ENCODE measurements around the gene FAM131A. TPM values are rescaled to one million over a fixed set of nuclear protein-coding genes. Genes with fewer than 3 reads are reported as not detected.

The FAM131A gene
- polyA plus RNA-seq, 1 donor (not counting 4 experiments of a cell fraction or from before 2014, with no cell fraction given): 10.8 TPM

DNA sequence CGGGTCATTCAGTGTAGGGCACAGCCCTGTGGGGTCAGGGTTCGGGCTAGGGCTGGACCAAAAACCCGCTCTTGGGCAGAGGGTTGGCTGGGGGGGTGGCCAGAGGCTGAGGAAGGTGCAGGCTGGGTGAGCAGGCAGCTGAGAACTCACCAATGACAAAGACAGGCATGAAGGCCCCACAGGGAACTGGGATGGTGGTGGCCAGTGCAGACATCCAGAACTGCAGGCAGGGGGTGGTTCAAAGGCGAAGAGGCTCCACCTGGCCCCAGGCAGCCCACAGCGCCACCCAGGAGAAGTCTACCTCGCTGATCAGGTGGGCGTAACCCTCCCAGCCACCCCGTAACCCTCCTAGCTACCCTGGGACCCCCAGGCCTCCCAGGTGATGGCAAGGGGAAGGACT lies 17.4 kb downstream of the FAM131A start:
- H4K20me1 ChIP-seq (ENCODE audit: control insufficient read depth, extremely low read depth, insufficient read depth, low read length): no peaks in the 10 kb centered on the region
- H3K4me3 ChIP-seq (ENCODE audit: control insufficient read depth in 2 of 3, extremely low read depth in 1 of 3, insufficient read depth in 2 of 3, low read depth in 1 of 3, low read length in 3 of 3): no peak overlapping the region
- no peaks in the 10 kb centered on the region for H3K9me3 ChIP-seq (ENCODE audit: control insufficient read depth, low read depth, low read length)
- no peak for DNase-seq (ENCODE audit: low read depth, low spot score)
- dilution Hi-C loops (cut with MboI; ENCODE audit: extremely low pct_ligation_motif_present, low sequenced_read_pairs): no loop called here
- H3K9me1 ChIP-seq (ENCODE audit: control insufficient read depth, extremely low read depth, insufficient read depth, low read length): no peaks in the 10 kb centered on the region
- peaks cover 4 to 16% of the 10 kb centered on the region in 2 experiments for H3K36me3 ChIP-seq (ENCODE audit: control insufficient read depth in 2 of 2, extremely low read depth in 1 of 2, insufficient read depth in 2 of 2, low read length in 2 of 2)
- TF ChIP-seq EZH2 (IDR thresholded peaks at IDR 0.05; ENCODE audit: low read length) (no peak), CTCF (optimal IDR thresholded peaks at IDR 0.05 in 1 of 3, IDR thresholded peaks at IDR 0.05 in 1 of 3, conservative IDR thresholded peaks at IDR 0.05 in 1 of 3; ENCODE audit: extremely low read depth in 1 of 3, insufficient read depth in 2 of 3, low read length in 3 of 3) (no peak)
- FAIRE-seq: no peak
- no peak overlapping the region for H2AFZ ChIP-seq (ENCODE audit: control insufficient read depth, low read length)
- H3K79me2 ChIP-seq (ENCODE audit: control insufficient read depth, insufficient read depth, low read length): no peaks in the 10 kb centered on the region
- no peaks in the 10 kb centered on the region for H3K4me1 ChIP-seq (ENCODE audit: control insufficient read depth, extremely low read depth, insufficient read depth, low read length)
- H3K27me3 ChIP-seq (ENCODE audit: control insufficient read depth, extremely low read depth, insufficient read depth, low read length): no peaks in the 10 kb centered on the region
- H3K9ac ChIP-seq (ENCODE audit: control insufficient read depth, extremely low read depth, insufficient read depth, low read length): no peak overlapping the region
- H3K27ac ChIP-seq (ENCODE audit: control insufficient read depth, insufficient read depth, low read length): no peak overlapping the region
- no peak overlapping the region for H3K4me2 ChIP-seq (ENCODE audit: control insufficient read depth, extremely low read depth, insufficient read depth, low read depth, low read length)

GRCh38 chr3:184355261-184356040 lies 18.1 kb downstream of the FAM131A start:
- Histone ChIP-seq H3K4me3 (ENCODE audit: control insufficient read depth in 2 of 3, extremely low read depth in 1 of 3, insufficient read depth in 2 of 3, low read depth in 1 of 3, low read length in 3 of 3) (no peak overlapping the region), H4K20me1 (ENCODE audit: control insufficient read depth, extremely low read depth, insufficient read depth, low read length) (no peaks in the 10 kb centered on the region), H3K4me2 (ENCODE audit: control insufficient read depth, extremely low read depth, insufficient read depth, low read depth, low read length) (no peak overlapping the region), H3K9ac (ENCODE audit: control insufficient read depth, extremely low read depth, insufficient read depth, low read length) (no peak overlapping the region), H3K27me3 (ENCODE audit: control insufficient read depth, extremely low read depth, insufficient read depth, low read length) (no peaks in the 10 kb centered on the region), H3K9me1 (ENCODE audit: control insufficient read depth, extremely low read depth, insufficient read depth, low read length) (no peaks in the 10 kb centered on the region), H2AFZ (ENCODE audit: control insufficient read depth, low read length) (no peak overlapping the region), H3K9me3 (ENCODE audit: control insufficient read depth, low read depth, low read length) (no peaks in the 10 kb centered on the region), H3K4me1 (ENCODE audit: control insufficient read depth, extremely low read depth, insufficient read depth, low read length) (peaks cover 1% of the 10 kb centered on the region), H3K27ac (ENCODE audit: control insufficient read depth, insufficient read depth, low read length) (no peak overlapping the region), H3K36me3 (ENCODE audit: control insufficient read depth in 2 of 2, extremely low read depth in 1 of 2, insufficient read depth in 2 of 2, low read length in 2 of 2) (peaks cover 4 to 16% of the 10 kb centered on the region in 2 experiments), H3K79me2 (ENCODE audit: control insufficient read depth, insufficient read depth, low read length) (no peaks in the 10 kb centered on the region)
- DNase-seq (ENCODE audit: low read depth, low spot score): no peak
- no peak for FAIRE-seq
- dilution Hi-C loops (cut with MboI; ENCODE audit: extremely low pct_ligation_motif_present, low sequenced_read_pairs): no loop called here
- no peak for TF ChIP-seq CTCF (optimal IDR thresholded peaks at IDR 0.05 in 1 of 3, IDR thresholded peaks at IDR 0.05 in 1 of 3, conservative IDR thresholded peaks at IDR 0.05 in 1 of 3; ENCODE audit: extremely low read depth in 1 of 3, insufficient read depth in 2 of 3, low read length in 3 of 3)
- no peak for TF ChIP-seq EZH2 (IDR thresholded peaks at IDR 0.05; ENCODE audit: low read length)
